Tibial nerve (tissue), 4 donors: ENCODE results near the gene GLRX2.

Experiments used
- CTCF ChIP-seq, 5 experiments: fragments of 200-600 bp in 3 of 5; fragments of 450-650 bp in 2 of 5; sonication (generic) in 3 of 5; IDR thresholded peaks; one replicate each; pipeline ENCODE4 v1.5.1; 2016 to 2019; ENCODE audit warnings: antibody characterized with exemption in 5 of 5, mild to moderate bottlenecking in 3 of 5, moderate library complexity in 2 of 5
- EP300 ChIP-seq, 2 donors: sonication (generic); formaldehyde crosslinking; IDR thresholded peaks; one replicate each; pipeline ENCODE4 v1.6.1; 2017; ENCODE audit warnings: antibody characterized with exemption in 2 of 2, mild to moderate bottlenecking in 1 of 2
- POLR2A ChIP-seq, 2 donors: fragments of 450-650 bp; IDR thresholded peaks; one replicate each; pipeline ENCODE4 v1.6.1; 2017; ENCODE audit warnings: antibody characterized with exemption in 2 of 2, mild to moderate bottlenecking in 2 of 2, moderate library complexity in 2 of 2

GRCh38 chr1:193103759-193104501 is 1.3 kb downstream of the GLRX2 start:
- TF ChIP-seq CTCF (IDR thresholded peaks at IDR 0.05): no peak
- TF ChIP-seq EP300 (IDR thresholded peaks at IDR 0.05): no peak
- TF ChIP-seq POLR2A (IDR thresholded peaks at IDR 0.05): no peak
